Psoas muscle (tissue), 8 donors: ENCODE data around the gene SCTR. TPM values are rescaled to one million over a fixed set of nuclear protein-coding genes. Genes with fewer than 3 reads are reported as not detected.

Source experiments
- ATAC-seq, 4 donors: fragments of 200-7000 bp; cut with Tn5 transposase; one replicate each; pipeline ENCODE4 v1.9.1; 2020; ENCODE audit warnings: moderate library complexity in 3 of 4, mild to moderate bottlenecking in 2 of 4
- DNase-seq, 2 donors: peaks; one replicate each; pipeline ENCODE4 v3.0.0-alpha.2; 2020
- H3K27ac ChIP-seq: fragments of 200-600 bp; one replicate; pipeline ENCODE4 v1.8.0; 2022
- H3K27me3 ChIP-seq, 3 donors: fragments of 200-600 bp in 1 of 3; one replicate each; pipeline versions ENCODE4 v1.6.1 to v1.8.0; 2013 to 2022; ENCODE audit warnings: low read length in 2 of 3, mild to moderate bottlenecking in 2 of 3, moderate library complexity in 1 of 3; ENCODE audit not compliant: insufficient read depth in 3 of 3
- H3K36me3 ChIP-seq, 2 donors: fragments of 200-600 bp in 1 of 2; one replicate each; pipeline versions ENCODE4 v1.6.1 to v1.8.0; 2013 to 2022; ENCODE audit warnings: low read depth in 1 of 2, mild to moderate bottlenecking in 1 of 2, moderate library complexity in 1 of 2; ENCODE audit not compliant: insufficient read depth in 1 of 2
- H3K4me1 ChIP-seq: fragments of 200-600 bp; one replicate; pipeline ENCODE4 v1.8.0; 2022
- H3K4me3 ChIP-seq: fragments of 200-600 bp; one replicate; pipeline ENCODE4 v1.8.0; 2022; ENCODE audit warnings: mild to moderate bottlenecking
- H3K9me3 ChIP-seq: fragments of 200-600 bp; one replicate; pipeline ENCODE4 v1.8.0; 2022
- WGBS, 3 donors: extraction: QIAGEN DNeasy Blood & Tissue Kit; methylation state at CpG; one replicate each; pipeline versions ENCODE4 v1.1.6 to v1.1.7; 2013; 5-methylcytosine and 5-hydroxymethylcytosine counted together
- intact Hi-C, 2 donors: fragments of 100-400 bp; cut with DNase I; formaldehyde crosslinking; loops; one replicate each; pipeline versions ENCODE4 v1.11.0 to v1.14.2; 2022
- polyA plus RNA-seq, 3 donors: library from polyadenylated mRNA; stranded (reverse); fragments of 200-250 nt; gene quantifications; one replicate each; pipeline ENCODE4 v1.2.3, GENCODE V29; 2013
- total RNA-seq, 4 donors: library from RNA; stranded (reverse); fragmentation: NEBNext Ultra II Directional in 2 of 4; extraction: Animal tissue kit (Norgen Biotek cat#: 25700) in 2 of 4; gene quantifications; one replicate each; pipeline versions ENCODE4 v1.2.1 to v1.2.4, GENCODE V29; 2021 to 2023
- TF ChIP-seq, protein P1 (sequence below): fragments of 200-600 bp; IDR thresholded peaks from one replicate; pipeline ENCODE4 v1.8.0; 2022; ENCODE audit warnings: antibody characterized with exemption
- donor health status: healthy with polysubstance abuse.
- donor health status: DM: no; HTN: no; CAD: no; lungs with moderate emphysema.
- donor health status: Bipolar disorder and iron deficiency.
- donor health status: healthy.
- donor health status: DM: yes; HTN: yes; CAD: no.
- donor health status: DM: no; HTN: no; CAD: no.
- donor health status: DM: no; HTN: no; CAD: no.
- donor health status: DM: yes; HTN: yes; CAD: no.

SCTR gene
- total and polyA plus RNA-seq, 7 donors, result 0.12 to 1.3 (median 0.57) TPM; not detected in 4

GRCh38 chr2:119430023-119430498 lies 94.2 kb downstream of the SCTR start:
- ATAC-seq (no peak), DNase-seq (no peak)
- no peaks in the 10 kb centered on the region for H3K36me3 ChIP-seq
- H3K4me1 ChIP-seq, result peaks cover 5% of the 10 kb centered on the region
- H3K27me3 ChIP-seq, result peaks cover 0 to 1% (median 0%) of the 10 kb centered on the region in 3 donors
- WGBS, 3 donors, result 79 to 92% (median 85%) methylated on average over 5 of the region's 5 CpGs
- TF ChIP-seq, protein P1, sequence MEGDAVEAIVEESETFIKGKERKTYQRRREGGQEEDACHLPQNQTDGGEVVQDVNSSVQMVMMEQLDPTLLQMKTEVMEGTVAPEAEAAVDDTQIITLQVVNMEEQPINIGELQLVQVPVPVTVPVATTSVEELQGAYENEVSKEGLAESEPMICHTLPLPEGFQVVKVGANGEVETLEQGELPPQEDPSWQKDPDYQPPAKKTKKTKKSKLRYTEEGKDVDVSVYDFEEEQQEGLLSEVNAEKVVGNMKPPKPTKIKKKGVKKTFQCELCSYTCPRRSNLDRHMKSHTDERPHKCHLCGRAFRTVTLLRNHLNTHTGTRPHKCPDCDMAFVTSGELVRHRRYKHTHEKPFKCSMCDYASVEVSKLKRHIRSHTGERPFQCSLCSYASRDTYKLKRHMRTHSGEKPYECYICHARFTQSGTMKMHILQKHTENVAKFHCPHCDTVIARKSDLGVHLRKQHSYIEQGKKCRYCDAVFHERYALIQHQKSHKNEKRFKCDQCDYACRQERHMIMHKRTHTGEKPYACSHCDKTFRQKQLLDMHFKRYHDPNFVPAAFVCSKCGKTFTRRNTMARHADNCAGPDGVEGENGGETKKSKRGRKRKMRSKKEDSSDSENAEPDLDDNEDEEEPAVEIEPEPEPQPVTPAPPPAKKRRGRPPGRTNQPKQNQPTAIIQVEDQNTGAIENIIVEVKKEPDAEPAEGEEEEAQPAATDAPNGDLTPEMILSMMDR, result no peak
- peak overlapping the region; percentile 60 for H3K27ac ChIP-seq
- intact Hi-C loops, result no loop called here
- H3K4me3 ChIP-seq, result no peak overlapping the region
- no peaks in the 10 kb centered on the region for H3K9me3 ChIP-seq

DNA sequence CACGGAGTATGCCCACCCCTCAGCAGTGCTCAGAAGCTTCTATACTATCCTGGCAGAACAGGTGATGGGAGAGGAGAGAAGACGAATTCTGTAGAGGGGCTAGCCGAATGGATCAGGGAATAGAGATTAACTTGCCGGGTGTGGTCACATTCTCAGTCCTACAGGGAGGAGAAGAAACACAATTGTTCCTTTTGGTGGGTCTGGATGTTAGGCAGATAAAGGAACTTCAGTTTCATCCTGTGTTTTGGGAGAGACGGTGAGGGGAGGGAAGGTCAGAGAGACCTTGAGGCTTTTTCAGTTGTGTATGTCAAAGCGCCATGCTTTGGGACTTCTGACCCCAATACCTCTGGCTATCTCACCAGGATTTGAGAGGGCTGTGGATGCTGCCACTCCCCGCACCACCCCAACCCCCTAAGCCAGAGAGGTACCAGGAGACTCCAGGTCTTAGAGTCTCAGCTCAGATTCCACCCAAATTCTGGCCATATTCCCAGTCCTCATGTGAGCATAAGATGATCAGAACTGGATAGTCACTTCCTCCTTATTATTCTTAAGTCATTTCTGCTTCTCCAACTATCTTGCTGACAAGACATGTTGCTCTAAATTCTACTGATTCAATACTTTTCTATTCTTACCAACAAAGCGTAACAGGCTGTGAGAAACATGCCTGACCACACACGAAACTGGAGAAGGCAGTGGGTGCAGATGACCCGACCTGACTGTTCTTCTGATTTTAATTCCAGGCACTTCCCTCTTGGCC lies 94.9 kb downstream of the SCTR start:
- DNase-seq (no peak), ATAC-seq (no peak)
- Histone ChIP-seq H3K9me3 (no peaks in the 10 kb centered on the region), H3K27ac (no peak overlapping the region), H3K36me3 (no peaks in the 10 kb centered on the region), H3K27me3 (peaks cover 0 to 1% (median 0%) of the 10 kb centered on the region in 3 donors), H3K4me3 (no peak overlapping the region), H3K4me1 (peaks cover 5% of the 10 kb centered on the region)
- intact Hi-C loops, result no loop called here
- 77 to 83% (median 82%) methylated on average over 10 of the region's 10 CpGs for WGBS, 3 donors
- TF ChIP-seq, protein P1, result no peak

GRCh38 chr2:119428488-119429224 lies 95.6 kb downstream of the SCTR start:
- no peaks in the 10 kb centered on the region for H3K9me3 ChIP-seq
- H3K27ac ChIP-seq, result no peak overlapping the region
- DNase-seq, result no peak
- H3K27me3 ChIP-seq, result peaks cover 0 to 1% (median 0%) of the 10 kb centered on the region in 3 donors
- H3K4me1 ChIP-seq, result peaks cover 5% of the 10 kb centered on the region
- intact Hi-C loops, result no loop called here
- no peaks in the 10 kb centered on the region for H3K36me3 ChIP-seq
- WGBS, 3 donors, result 82 to 88% (median 88%) methylated on average over 7 of the region's 7 CpGs
- no peak for ATAC-seq
- TF ChIP-seq, protein P1, result no peak
- no peak overlapping the region for H3K4me3 ChIP-seq

DNA sequence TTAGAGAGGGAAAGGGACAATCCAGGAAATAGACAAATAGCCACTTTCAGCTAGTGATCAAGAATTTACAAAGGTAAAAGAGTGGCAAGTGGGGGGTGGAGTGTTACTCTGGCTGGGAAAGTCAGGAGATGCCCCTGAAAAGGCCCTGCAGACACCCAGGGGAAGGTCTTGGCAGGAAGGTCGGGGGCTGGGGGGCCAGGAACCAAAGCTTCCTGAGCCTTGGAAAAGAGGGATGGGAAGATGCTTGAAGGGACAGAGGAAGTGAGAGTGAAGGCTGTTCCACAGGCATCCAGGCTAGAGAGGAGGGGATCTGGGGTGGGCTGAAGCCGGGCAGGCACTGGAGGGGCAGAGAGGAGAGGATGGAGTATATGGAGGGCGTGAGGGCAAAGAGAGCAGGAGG lies 96.5 kb downstream of the SCTR start:
- Histone ChIP-seq H3K4me3 (no peak overlapping the region), H3K9me3 (no peaks in the 10 kb centered on the region), H3K4me1 (peaks cover 5% of the 10 kb centered on the region), H3K27ac (no peak overlapping the region), H3K36me3 (no peaks in the 10 kb centered on the region), H3K27me3 (peaks cover 0 to 1% (median 0%) of the 10 kb centered on the region in 3 donors)
- ATAC-seq (no peak), DNase-seq (no peak)
- 84 to 88% (median 88%) methylated on average over 3 of the region's 3 CpGs for WGBS, 3 donors
- TF ChIP-seq, protein P1, result no peak
- intact Hi-C loops, result no loop called here
